Measurements from ENCODE around the gene SDK2.
"Not testable (repeated sequence)": the region's sequence is repeated elsewhere in the genome, so short reads cannot be mapped to it uniquely, and the experiment has no call there.

The SDK2 gene

DNA sequence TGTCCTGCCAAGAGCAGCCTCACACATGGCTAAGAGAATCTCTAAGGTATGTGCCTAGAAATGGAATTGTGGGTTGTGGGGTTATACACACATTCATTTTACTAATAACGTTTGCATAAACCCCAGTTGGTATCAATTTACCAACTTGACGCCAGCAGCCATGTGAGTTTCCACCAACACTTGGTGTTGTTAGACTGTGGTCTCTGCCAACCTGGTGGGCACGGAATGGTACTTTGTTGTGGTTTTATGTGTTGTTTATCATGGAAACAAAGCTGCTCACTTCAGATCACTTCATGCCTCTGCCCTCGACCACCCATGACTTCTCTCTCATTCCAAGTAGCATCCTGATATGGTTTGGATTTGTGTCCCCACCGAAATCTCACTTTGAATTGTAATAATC, 180.4 kb downstream of the SDK2 start:
- DNase-seq (ENCODE audit: low spot score) = no peak

DNA sequence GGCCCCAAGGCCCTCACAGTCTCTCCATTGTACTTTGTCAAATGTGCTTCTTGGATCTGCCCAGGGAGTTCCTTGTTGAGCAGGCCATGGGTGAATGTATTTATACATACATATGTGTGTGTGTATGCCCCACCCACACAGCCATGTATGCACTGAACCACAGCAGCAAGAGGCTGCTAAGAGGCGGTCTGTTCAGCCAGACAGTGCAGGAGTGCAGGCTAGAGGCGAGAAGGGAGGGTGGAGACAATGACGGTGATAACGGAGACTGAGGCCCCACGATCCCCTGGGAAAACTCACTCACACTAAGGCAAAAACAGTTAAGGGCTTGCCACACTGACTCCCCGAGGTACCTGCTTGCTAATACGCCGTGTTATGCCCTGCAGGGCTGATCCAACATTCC, 181.4 kb downstream of the SDK2 start:
- DNase-seq (ENCODE audit: low spot score) = peak; percentile 31

DNA sequence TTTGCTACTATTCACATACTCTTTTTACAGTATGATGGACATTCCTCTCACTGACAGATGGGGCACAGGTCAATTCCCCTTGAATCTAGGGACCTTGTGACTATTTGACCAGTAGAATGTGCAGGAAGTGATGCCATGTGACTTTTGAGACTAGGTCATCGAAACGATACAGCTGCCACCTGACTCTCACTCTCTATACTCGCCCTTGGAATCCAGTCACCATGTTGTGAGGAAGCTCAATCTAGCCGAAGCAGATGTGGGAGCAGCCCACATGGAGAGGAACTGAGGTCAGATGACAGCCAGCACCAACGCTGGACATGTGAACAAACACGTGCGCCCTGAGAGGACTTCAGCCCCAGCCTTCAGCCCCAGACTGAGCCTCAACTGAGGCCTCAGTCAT, 184.3 kb downstream of the SDK2 start:
- no peak for DNase-seq (ENCODE audit: low spot score)

DNA sequence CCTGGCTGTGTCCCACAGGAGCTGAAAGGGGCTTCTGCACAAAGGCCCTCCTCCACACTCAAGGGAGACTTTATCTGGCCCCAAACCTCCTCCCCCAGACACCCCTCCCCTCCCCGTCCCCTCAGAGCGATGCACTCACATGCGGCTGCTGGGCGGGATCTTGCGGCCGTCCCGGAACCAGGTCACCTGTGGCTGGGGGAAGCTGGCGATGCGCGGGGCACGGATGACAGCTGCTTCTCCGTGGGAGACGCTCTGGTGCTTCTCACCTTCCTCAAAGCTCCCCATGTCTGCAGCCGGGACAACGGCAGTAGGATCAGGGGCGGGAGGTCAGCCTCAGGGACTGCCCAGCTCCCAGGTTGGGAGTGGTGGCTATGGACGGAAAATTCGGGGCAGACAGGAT, 188.5 kb downstream of the SDK2 start:
- DNase-seq (ENCODE audit: low spot score) = no peak

DNA sequence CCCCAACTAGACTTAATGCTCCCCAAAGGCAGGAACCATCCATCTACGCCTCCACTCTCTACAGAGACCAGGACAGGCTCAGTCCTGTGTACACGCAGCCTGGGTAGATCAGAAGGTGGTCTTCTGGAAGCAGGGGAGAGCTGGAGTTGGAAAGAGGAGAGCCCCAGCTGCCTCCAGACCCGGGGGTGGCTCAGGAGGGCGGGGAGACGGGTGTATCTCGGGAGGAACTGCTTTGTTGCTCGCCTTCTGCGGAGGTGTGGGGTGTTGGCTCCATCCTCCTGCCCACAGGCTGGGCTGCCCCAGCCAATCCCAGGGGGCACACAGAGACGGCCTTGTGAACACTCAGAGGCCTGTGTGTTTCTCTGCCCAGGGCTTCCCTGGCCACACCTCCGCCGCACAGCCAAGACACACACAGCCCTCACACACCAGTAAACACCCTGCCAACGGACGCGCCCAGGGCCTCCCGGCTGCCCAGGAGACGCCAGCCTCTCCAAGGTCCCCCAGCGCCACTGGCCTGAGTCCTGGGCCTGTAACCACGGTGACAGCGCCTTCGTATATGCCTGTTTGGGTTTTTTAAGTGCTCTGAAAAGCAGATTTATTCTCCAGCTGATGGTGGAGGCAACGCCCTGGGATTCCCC, 189.1 kb downstream of the SDK2 start:
- DNase-seq (ENCODE audit: low spot score) = no peak

DNA sequence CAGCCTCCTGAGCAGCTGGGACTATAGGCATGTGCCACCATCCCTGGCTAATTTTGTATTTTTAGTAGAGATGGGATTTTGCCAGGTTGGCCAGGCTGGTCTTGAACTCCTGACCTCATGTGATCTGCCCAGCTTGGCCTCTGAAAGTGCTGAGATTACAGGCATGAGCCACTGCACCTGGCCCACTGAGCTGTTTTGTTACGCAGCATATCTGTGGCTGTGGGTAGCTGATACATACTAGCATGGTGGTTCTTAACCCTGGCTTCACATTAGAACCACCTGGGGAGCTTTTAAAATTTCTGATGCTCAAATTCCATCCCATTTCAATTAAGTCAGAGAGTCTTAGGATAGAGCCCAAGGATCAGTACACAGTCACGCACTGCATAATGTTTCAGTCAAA, 190.8 kb downstream of the SDK2 start:
- DNase-seq (ENCODE audit: low spot score) = not testable (repeated sequence)

DNA sequence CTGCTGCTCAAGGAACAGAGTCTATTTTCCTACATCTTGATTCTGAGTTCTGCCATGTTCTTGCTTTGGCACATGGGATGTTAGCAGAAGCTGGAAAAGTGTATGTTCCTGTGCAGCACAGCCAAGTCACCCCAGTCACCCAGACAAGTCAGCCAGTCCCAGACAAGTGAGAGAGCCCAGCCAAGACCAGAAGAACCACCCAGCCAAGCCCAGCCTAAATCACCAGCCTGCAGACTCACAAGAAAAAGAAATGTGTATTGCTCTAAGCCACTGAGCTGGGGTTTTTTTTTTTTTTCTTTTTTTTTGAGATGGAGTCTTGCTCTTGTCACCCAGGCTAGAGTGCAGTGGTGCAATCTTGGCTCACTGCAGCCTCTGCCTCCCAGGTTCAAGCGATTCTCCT, 191.2 kb downstream of the SDK2 start:
- DNase-seq (ENCODE audit: low spot score) = no peak

DNA sequence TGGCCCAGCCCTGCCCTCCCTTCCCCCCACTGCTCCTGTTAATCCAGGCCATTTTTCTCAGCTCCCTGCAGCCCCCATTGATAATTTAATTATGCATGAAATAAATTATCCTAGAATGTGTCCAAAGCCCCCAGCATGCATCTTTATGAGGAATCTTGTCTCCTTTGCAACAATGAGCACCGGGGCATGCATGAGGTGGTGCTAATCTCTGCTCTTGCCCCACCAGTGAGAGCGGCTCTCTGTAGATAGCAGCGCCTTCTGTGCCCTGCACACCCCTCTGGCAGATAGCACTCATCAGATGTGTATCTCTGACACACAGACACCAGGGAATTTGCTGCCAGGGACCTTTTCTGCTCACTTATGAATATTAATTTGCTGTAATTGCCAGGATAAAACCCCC, 192.2 kb downstream of the SDK2 start:
- no peak for DNase-seq (ENCODE audit: low spot score)

DNA sequence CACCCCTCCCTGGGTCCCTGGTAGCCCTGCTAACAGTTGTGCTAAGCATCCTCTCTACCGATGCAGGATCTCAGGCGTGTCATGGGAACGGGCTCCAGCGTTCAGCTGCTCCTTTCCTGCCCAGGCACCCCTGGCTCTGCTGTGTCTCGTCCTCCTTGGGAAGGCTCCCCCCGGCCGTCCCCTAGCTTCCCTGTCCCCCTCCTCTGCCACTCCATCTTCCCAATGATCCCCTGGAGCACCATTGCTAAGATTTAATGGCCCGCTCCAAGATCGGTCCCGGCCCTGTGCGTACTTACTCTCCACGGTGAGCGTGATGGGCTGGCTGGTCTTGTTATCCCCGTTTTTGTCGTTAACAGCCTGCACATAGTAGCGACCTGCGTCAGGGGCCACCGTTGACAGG, 196.9 kb downstream of the SDK2 start:
- DNase-seq (ENCODE audit: low spot score) = no peak

DNA sequence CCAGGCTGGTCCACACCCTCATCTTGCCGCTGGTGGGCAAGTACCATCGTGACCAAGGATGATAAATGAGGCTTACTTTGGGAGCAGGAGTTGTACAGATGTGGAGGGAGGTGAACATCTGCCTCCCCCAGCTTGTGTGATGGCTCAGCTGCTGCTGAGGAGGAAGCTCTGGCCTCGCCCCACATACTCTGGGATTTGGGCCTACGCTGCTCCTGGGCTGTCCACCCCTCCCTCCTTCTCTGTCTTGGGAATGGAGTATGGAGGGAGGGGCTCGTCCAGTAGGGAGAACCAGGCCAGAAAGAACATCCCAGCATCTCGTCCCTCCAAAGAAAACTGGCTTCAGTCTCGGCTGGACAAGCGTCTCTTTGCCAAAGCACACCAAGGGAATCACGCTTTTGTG, 197.6 kb downstream of the SDK2 start:
- DNase-seq (ENCODE audit: low spot score) = no peak

DNA sequence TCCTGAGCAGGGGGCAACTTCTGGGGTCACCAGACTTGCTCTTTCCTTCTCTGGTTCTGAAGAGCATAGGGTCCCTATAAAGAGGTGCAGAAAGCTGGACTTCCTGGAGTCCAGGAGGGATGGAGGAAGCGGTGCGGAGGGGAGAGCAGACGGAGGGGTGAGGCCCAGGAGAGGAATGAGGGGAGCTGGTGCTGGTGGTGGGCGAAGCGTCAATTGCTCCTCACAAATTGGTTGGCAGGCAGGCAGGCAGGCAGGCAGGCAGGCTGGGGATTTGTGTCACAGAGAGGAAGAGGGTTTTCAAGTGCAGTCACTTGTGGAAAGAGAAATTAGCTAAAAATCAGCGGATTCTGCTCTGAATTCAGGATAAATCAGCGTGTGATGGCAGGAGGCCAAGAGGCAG, 198.8 kb downstream of the SDK2 start:
- no peak for DNase-seq (ENCODE audit: low spot score)

DNA sequence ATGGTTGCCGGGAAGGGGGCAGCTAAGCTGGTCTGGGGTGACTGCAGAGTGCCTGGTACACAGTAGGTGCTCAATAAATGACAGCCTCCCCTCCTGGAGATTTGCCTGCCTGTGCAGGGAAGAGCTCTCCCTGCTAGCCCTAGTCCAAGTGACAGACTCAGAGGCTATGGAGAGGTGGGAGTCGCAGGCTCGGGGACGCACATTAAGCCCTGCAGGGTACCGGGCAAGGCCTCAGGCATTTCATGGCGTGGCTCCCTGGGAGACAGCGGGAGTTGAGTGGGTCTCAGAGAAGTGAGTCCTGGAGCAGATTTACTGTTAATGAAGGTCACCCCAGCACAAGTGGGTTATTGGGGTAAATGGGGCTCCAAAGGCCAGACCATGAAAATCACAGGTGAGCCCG, 200.2 kb downstream of the SDK2 start:
- no peak for DNase-seq (ENCODE audit: low spot score)

DNA sequence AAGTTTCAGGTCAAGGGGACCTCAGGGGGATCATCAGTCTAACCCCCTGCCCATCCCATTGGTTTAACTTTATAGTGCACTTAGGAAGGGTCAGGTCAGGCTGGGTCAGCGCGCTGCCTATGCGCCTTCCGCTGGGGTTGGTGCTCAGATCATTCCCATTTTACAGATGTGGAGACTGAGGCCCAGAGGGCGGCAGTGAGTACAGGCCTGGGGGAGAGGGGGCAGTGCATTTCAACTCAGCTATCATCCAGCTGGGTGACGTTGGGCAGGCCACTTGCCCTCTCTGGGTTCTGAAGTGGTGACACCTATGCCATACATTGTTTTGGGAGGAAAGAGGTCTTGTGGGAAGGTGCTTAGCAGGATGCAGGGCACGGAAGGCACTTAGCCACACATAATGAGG, 204.6 kb downstream of the SDK2 start:
- no peak for DNase-seq (ENCODE audit: low spot score)

DNA sequence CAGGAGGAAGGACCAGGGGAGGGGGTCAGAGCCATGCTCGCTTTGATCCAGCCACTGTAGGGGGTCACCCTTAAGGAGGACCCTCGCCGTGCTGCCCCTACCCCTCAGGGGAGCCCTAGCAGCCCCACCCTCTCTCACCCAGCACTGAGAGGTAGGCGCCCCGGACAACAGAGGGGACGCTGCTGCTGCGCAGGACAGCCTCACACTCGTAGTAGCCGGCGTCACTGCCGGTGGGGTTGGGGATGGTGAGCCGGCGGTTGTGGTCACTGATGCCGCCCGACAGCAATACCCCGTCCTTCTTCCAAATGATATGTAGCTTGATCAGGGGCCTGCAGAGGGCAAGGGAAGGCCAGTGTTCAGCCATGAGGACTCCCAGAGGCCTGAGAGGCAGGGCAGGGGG, 206.4 kb downstream of the SDK2 start:
- no peak for DNase-seq (ENCODE audit: low spot score)

DNA sequence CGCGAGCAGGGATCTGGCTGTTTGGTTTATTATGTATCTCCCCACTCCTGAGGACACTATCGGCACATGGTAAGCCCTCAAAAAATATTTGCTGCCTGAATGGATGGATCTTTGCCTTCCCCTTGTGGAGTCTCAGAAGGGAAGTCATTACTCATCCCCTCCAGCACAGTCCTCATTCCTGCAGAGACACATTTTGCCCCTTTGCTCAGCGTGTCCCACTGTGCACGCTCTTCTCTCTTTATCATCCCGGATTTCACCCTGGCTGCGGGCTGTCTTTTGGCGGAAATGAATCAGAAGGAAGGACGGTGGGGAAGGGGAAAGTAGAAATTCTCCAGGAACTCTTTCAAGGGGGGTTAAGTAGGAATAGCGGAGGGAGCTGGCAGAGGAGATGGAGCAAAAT, 207.3 kb downstream of the SDK2 start:
- no peak for DNase-seq (ENCODE audit: low spot score)

DNA sequence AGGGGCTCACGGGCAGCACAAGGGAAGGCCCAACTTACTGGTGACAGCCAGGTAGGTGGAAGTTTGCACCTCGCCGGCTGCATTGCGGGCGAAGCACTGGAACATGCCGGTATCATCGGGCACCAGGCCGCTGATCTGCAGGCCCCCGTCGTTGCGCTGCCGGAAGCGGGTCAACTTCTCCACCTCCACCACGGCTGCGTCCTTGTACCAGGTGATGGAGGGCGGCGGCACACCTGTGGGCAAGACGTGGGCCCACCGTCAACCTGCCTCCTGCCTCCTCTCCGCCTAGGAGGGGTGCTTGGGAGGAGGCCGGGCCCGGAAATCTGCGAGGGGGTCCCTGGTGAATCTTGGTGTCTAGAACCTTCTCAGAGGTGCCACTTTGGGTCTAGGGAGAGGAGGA, 208.8 kb downstream of the SDK2 start:
- DNase-seq (ENCODE audit: low spot score) = no peak

DNA sequence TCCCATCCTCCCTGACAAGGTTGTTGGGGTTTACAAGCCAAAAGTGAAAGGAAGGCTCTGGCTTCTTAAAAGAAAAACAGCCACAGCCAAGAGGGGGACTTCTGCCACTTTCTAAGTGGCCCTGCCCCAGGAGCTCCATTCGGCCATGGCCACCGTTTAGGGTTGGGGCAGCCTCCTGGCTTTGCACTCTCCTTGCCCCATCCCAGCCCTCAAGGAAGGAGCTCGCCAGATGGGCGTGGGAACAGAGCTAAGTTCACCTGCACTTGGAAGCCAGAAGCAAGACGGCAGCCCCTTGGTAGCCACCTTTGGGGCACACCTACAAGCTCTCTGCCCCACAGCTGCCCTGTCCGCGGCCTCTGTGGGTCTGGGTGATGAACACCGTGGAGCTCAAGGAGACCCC, 210.1 kb downstream of the SDK2 start:
- DNase-seq (ENCODE audit: low spot score) = no peak

DNA sequence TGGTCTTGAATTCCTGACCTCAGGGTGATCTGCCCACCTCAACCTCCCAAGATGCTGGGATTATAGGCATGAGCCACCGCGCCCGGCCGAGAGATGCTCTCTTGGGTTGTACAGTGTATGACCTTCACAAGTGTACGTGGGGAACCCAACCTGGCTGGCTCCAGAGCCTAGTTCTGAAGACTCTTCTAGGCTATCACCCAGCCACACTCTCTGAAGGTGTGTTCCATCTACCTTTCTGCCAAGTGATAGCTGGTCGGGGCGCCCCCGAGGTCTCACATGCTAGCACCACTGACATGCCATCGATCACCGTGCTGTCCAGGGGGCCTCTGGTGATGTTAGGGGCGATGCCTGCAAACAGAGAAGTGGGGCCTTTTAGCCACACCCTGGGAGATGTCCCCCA, 210.7 kb downstream of the SDK2 start:
- DNase-seq (ENCODE audit: low spot score) = no peak

DNA sequence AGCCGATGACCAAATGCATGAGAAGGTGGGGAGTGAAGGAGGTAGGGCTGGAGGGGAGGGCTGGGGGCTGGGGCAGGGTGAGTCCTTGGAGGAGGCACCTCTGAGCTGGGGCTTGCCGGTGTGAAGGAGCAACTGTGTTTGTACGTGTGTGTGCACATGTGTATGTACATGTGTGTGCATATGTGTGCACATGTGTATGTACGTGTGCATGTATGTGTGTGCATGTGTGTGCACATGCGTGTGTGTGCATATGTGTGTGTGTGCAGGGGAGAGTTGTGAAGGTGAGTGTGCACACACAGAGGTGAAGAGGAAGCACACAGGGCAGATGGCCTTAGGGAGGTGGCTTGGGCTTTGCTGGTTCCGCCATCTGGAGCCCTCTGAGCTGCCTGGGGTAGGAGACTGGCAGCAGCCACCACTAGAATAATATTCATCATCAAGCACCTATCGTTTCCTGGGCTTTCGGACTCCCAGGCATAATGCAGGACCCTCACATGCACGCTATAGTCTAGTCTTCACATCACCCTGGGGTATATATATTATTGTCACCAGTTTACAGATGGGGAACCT, 211.5 kb downstream of the SDK2 start:
- DNase-seq (ENCODE audit: low spot score) = no peak

DNA sequence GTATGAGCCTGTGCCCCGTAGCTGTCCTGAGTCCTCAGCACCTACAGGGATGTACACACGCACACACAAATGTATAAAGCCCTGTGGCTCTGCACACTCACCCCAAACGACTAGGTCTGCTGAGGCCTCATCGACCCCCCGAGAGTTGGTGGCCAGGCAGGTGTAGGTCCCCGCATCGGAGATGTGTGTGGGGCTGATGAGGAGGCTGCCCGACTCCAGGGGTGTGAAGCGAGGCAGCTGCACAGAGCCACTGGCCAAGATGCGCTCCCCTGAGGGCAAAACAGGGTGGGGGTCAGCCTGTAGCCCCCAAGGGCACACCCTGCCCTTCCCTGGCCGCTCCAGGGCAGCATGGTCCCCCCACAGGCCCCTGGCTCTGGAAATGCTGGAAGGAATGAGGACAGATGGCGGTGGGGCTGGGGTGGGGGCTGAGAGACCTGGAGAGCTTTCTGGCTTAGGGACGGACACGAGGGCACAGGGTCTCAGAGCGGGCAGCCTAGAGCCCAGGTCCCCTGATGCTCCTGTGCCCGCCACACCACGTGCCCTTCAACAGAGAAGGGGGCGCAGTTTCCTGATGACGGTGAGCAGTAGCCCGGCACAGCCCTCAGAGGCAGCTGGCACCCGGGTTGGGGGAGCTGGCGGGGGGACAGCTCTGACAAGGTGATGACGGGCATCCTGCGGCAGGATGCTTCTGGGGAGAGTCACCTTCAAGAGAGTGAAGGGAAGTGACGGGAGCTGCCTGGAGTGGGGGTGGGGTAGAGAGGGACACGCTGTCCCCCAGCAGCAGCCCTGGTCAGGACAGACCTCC, 212.6 kb downstream of the SDK2 start:
- DNase-seq (ENCODE audit: low spot score) = no peak

DNA sequence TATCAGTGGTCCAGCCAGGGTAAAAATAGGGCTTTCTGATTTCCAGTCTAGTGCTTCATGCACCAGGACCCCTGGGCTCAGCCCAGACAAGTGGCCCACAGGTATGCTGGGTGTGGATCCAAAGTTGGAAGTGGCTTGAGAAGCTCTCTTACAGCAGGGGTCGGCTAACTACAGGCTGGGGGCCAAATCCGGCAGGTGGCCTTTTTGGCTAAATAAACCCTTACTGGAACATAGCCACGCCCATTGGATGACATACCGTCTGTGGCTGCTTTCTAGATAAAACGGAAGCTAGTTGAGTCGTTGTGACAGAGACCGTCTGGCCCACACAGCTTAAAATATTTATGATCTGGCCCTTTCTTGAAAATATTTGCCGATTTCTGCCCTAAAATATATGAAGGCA, 213.4 kb downstream of the SDK2 start:
- DNase-seq (ENCODE audit: low spot score) = no peak

DNA sequence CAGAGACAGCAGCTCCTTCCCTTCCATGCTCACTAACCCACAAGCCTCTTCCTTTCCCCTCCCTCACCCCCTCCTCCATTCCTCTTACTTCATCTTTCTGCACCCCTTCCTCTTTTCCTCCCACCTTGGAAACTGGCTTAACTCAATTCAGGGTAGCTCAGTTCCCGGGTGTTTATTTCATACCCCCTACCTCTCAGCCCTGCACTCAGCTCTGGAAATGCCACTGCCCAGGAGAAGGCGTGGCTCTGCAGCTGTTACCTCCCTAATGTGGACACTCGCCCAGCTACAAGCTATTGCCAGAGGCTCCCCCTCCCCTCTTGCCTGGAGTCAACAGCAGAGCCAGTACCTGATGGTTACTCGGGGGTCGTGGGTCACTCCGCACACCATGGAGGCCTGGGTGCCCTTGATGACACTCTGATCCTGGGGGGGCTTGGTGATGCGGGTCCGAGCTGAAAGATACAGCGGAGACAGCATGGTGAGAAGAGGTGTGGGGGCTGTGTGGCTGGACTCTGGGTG, 214.0 kb downstream of the SDK2 start:
- DNase-seq (ENCODE audit: low spot score) = no peak

Data from SK-N-DZ (cell line).